Activated CD4-positive, alpha-beta T cell treated with anti-CD3 and anti-CD28 coated beads, Interleukin-10, Interleukin-2, amounts not matched to agents 100 ng/mL and 50 ng/mL, durations not matched to agents 16 hours and 8 hours (primary cell): ENCODE measurements around the gene HEXA.
"Not testable (repeated sequence)": the region's sequence is repeated elsewhere in the genome, so short reads cannot be mapped to it uniquely, and the experiment has no call there.

Experiments used
- DNase-seq: peaks from one replicate; pipeline ENCODE4 v3.0.0-alpha.2; 2020

Gene HEXA

GRCh38 chr15:72375846-72376581, at the start of gene HEXA:
TSS of gene HEXA (minus strand) at chr15:72376014. CDS start at chr15:72375972, 42 bp downstream.
- peak; percentile 96 for DNase-seq

GRCh38 chr15:72423256-72423655, 47.4 kb upstream of the HEXA start:
- no peak for DNase-seq

DNA sequence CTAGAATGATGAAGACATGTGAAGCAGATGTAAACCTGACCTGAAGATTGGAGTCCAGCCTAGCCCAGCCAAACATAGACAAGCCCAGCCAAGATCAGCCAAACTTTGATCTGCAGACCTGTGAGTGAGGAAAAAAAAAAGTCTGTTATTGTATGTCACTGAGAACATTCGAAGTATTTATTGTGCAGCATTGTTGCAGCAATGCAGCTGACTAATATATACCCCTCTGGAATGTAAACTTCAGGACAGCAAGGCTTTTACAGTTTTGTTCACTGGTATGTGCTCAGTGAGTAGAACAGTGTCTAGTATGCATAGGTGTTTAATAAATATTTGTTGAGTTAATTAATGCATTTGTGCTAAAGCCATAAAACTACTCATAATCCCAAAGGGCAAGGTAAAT, 45.7 kb upstream of the HEXA start:
- no peak for DNase-seq

- DNase-seq = no peak
Observed at GRCh38 chr15:72420576-72420975, 44.8 kb upstream of the HEXA start.

DNA sequence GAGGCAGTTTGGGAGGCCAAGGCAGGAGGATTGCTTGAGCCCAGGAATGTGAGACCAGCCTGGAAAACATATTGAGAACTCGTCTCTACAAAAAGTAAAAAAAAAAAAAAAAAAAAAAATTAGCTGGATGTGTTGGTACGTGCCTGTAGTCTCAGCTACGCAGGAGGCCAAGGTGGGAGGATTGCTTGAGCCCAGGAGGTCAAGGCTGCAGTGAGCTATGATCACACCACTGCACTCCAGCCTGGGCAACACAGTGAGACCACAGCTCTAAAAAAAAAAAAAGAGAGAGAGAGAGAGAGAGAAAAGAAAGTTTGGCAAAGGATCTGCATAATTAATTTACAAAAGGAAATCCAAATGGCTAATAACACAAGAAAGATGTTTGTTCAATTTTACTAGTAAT, 44.0 kb upstream of the HEXA start:
- DNase-seq = not testable (repeated sequence)

GRCh38 chr15:72415304-72415703, 39.5 kb upstream of the HEXA start:
- DNase-seq = no peak

DNA sequence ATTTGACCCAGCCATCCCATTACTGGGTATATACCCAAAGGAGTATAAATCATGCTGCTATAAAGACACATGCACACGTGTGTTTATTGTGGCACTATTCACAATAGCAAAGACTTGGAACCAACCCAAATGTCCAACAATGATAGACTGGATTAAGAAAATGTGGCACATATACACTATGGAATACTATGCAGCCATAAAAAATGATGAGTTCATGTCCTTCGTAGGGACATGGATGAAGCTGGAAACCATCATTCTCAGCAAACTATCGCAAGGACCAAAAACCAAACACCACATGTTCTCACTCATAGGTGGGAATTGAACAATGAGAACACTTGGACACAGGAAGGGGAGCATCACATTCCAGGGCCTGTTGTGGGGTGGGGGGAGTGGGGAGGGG, 37.5 kb upstream of the HEXA start:
- not testable (repeated sequence) for DNase-seq

DNA sequence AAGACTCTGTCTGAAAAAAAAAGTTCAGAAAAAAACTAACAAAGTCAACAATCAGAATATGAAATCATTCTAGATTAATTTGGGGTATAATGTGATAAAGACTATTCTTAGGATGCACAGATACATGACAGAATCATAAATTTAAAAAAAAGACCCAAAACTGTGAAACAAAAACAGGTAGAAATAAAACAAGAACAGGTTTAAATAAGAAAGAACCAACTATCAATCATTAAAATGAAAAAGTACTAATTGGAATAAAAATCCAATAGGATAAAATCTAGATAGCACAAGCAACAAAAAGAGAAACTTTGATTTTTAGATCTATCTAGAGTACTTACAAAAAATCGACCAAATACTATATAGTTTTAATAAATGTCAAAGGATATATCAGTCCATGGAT, 35.7 kb upstream of the HEXA start:
- DNase-seq = no peak

DNA sequence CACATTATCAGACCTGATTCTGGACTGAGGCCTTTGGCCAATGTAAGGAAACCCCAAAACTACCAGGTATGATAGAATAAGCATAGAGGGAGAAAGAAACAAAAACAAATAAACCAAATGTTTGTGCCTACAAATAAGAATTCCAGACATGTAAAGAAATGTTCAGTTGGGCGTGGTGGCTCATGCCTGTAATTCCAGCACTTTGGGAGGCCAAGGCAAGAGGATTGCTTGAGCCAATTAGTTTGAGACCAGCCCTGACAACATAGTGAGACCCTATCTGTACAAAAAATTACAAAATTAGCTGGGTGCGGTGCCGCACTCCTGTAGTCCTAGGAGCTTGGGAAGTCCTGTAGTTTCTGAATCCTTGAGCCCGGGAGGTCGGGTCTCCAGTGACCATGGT, 35.3 kb upstream of the HEXA start:
- no peak for DNase-seq

DNA sequence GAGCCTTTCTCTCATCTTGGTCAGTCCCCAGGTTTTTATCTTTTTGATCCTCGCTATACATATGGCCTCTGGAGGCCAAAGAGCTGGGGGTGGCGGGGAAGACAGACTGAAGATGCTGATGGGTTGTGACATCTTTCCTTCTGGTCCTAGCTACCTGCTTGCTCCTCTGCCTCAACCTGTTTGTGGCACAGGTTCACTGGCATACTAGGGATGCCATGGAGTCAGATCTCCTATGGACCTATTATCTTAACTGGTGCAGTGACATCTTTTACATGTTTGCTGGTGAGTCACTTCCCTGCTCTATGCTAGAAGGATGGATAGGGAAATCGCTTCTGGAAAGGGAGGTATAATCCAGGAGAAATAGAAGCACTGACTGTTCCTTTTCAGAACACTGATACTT, 31.1 kb upstream of the HEXA start:
- no peak for DNase-seq

DNA sequence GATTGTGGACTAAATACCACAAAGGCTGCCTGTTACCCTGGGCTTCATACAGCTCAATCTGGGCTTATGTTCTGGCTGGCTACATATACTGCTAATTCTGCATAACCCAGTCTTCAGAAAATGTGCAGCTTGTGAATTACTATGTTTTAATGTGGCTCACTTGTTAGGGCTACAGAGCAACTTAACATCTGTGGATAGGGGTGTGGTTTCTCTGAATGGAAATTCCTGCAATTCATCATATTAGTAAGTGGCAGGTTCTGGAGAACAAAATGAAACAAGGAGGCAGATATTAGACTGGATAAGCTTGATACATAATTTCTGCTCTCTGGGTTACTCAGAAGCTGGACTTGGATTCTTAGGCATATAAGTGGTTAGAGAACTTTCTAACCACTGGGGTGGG, 29.0 kb upstream of the HEXA start:
- no peak for DNase-seq

GRCh38 chr15:72404356-72404755, 28.5 kb upstream of the HEXA start:
- no peak for DNase-seq

GRCh38 chr15:72402726-72403125, 26.9 kb upstream of the HEXA start:
- no peak for DNase-seq

- no peak for DNase-seq
Observed at GRCh38 chr15:72398648-72399047, 22.8 kb upstream of the HEXA start.

GRCh38 chr15:72397796-72398588, 22.2 kb upstream of the HEXA start, which contains the start of gene TMEM202:
TSS of gene TMEM202 (plus strand) at chr15:72398305. CDS start at chr15:72398327, 22 bp downstream.
- DNase-seq = no peak

GRCh38 chr15:72396331-72396730, 20.5 kb upstream of the HEXA start:
- not testable (repeated sequence) for DNase-seq

- DNase-seq = no peak
Observed at GRCh38 chr15:72389231-72389630, 13.4 kb upstream of the HEXA start.

DNA sequence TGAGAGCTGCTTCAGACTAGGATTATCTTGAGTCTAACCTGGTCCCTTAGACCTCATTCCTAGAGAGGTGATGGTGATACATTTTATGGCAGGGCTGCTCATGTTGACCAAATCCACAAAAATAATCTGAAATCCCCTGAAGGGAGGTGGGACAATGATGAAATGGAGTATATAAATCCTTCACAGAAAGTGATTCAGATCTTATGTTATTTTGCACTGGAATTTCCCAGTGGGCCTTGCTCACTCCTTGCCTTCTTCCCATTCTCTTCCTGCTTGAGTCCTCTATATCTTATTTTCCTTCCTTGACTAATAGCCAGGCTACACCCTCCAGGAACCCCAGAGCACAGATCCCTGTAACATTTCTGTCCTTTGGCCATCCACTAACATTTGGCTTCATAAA, 11.9 kb upstream of the HEXA start:
- DNase-seq = no peak

- DNase-seq = no peak
Observed at GRCh38 chr15:72382146-72382545, 6.3 kb upstream of the HEXA start.

DNA sequence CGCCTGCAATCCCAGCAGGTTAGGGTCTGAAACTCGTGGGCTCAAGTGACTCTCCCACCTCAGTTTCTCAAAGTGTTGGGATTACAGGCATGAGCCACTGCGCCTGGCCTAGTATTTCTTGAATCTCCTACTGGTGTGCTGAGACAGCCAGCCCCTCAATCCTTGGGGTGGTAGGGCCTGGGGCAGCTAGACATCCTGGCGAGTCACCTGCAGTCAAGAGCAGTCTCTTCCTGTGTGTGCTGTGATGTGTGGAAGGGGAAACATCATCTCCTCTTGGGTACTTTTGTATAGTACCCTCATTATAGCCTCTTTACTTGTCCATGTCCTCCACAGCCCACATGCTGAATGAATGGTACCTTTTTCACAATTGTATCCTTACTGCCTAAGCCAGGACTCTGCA, 4.9 kb upstream of the HEXA start:
- DNase-seq = no peak

- no peak for DNase-seq
Observed at GRCh38 chr15:72379856-72380430, 4.1 kb upstream of the HEXA start.

DNA sequence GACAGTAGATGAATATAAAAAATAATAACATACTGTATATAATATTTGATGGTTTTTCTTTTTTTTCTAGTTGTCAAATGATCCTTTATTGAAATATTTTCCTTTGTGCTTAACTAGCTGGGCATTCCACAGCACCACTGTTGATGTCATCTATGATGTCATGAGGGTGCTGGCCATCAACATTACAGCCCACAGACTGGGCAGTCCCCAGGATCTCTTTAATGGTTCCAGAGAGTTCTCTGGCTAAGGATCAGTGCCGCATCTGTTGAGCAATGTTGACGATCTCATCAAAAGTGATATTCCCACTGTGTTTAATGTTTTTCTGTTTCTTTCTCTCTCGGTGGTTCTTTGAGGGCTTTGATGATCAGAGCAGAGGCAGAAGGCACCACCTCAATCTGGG, 3.3 kb upstream of the HEXA start:
- DNase-seq = not testable (repeated sequence)

DNA sequence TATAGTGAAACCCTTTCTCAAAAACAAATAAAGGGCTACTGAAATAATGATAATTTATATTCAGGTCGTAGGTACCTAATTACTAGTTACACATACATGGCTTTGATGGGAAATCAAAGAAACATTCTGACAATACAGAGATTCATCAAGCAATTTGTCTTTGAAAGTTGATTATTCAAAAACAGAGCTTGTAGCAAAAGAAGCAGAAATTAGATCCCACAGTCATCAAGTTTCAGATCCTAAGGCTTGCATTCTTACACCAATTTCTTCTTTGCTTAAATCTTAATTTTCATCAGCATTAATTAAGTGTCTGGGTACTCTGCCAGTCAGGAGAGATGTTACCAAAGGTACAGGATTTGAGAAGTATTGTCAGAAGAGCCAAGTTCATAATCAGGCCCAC, 1.5 kb upstream of the HEXA start:
- no peak for DNase-seq

DNA sequence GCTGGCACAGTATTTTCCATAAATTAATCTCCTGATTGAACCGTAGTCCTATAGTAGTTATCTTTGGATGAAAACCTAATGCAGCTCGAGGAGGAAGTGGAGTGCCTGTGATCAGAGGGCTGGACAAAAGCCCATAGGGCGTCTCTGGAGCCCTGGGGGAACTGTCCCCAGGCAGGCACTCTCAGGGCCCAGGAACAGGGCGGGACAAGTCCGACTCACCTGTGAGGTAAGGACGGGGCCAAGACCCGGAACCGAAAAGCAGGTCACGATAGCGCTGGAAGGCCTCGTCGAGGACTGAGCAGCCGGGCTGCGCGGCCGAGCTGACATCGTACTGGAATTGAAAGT, 341 bp downstream of the HEXA start:
- DNase-seq = no peak
